ENCODE results near the gene ZNF442. TPM values are rescaled to one million over a fixed set of nuclear protein-coding genes. Genes with fewer than 3 reads are reported as not detected.

The ZNF442 gene
- total and polyA plus RNA-seq, 2 donors (not counting 1 experiment from before 2014, with no cell fraction given) = 0.81 to 5.1 TPM

- no peak for TF ChIP-seq CTCF (conservative IDR thresholded peaks at IDR 0.05 in 1 of 2, IDR thresholded peaks at IDR 0.05 in 1 of 2; ENCODE audit: low read depth in 1 of 2, low read length in 2 of 2)
- no peak for TF ChIP-seq EZH2 (IDR thresholded peaks at IDR 0.05; ENCODE audit: low read length, missing control alignments)
- Histone ChIP-seq H3K9ac (ENCODE audit: insufficient read depth, low read length) (no peak overlapping the region), H3K27me3 (ENCODE audit: control insufficient read depth, insufficient read depth, low read length) (no peaks in the 10 kb centered on the region), H3K4me2 (ENCODE audit: extremely low read depth, insufficient read depth, low read length) (no peak overlapping the region), H3K79me2 (ENCODE audit: control insufficient read depth, insufficient read depth, low read length) (no peaks in the 10 kb centered on the region), H4K20me1 (ENCODE audit: control insufficient read depth, extremely low read depth, insufficient read depth, low read length) (no peaks in the 10 kb centered on the region), H2AFZ (ENCODE audit: low read length) (no peak overlapping the region), H3K4me3 (replicated peaks in 1 of 4; ENCODE audit: control extremely low read depth in 1 of 4, insufficient read depth in 1 of 4, low read depth in 3 of 4, low read length in 4 of 4) (no peak overlapping the region), H3K4me1 (ENCODE audit: control insufficient read depth, extremely low read depth, insufficient read depth, low read length) (no peaks in the 10 kb centered on the region), H3K36me3 (ENCODE audit: control insufficient read depth, insufficient read depth, low read length) (no peaks in the 10 kb centered on the region), H3K27ac (ENCODE audit: insufficient read depth, low read length) (no peak overlapping the region), H3K9me3 (ENCODE audit: control insufficient read depth, insufficient read depth, low read depth, low read length) (no peaks in the 10 kb centered on the region)
- no peak for DNase-seq (ENCODE audit: low read depth in 2 of 2)
Observed at GRCh38 chr19:12345197-12345596, 20.3 kb downstream of the ZNF442 start.

- H3K27me3 ChIP-seq (ENCODE audit: control insufficient read depth, insufficient read depth, low read length) = no peaks in the 10 kb centered on the region
- DNase-seq (ENCODE audit: low read depth in 2 of 2) = peak; percentile 87 to 91
- peak within 1 kb of the TSS; percentile 96 for H3K4me2 ChIP-seq (ENCODE audit: extremely low read depth, insufficient read depth, low read length)
- H2AFZ ChIP-seq (ENCODE audit: low read length) = peak within 1 kb of the TSS; percentile 99
- no peaks in the 10 kb centered on the region for H3K79me2 ChIP-seq (ENCODE audit: control insufficient read depth, insufficient read depth, low read length)
- H3K4me3 ChIP-seq (replicated peaks in 1 of 4; ENCODE audit: control extremely low read depth in 1 of 4, insufficient read depth in 1 of 4, low read depth in 3 of 4, low read length in 4 of 4) = peak within 1 kb of the TSS; percentile 70 to 94 (median 83)
- no peak for TF ChIP-seq CTCF (conservative IDR thresholded peaks at IDR 0.05 in 1 of 2, IDR thresholded peaks at IDR 0.05 in 1 of 2; ENCODE audit: low read depth in 1 of 2, low read length in 2 of 2)
- peaks cover 6% of the 10 kb centered on the region for H3K4me1 ChIP-seq (ENCODE audit: control insufficient read depth, extremely low read depth, insufficient read depth, low read length)
- no peaks in the 10 kb centered on the region for H4K20me1 ChIP-seq (ENCODE audit: control insufficient read depth, extremely low read depth, insufficient read depth, low read length)
- H3K9ac ChIP-seq (ENCODE audit: insufficient read depth, low read length) = peak within 1 kb of the TSS; percentile 76
- H3K27ac ChIP-seq (ENCODE audit: insufficient read depth, low read length) = peak within 1 kb of the TSS; percentile 77
- H3K36me3 ChIP-seq (ENCODE audit: control insufficient read depth, insufficient read depth, low read length) = no peaks in the 10 kb centered on the region
- no peaks in the 10 kb centered on the region for H3K9me3 ChIP-seq (ENCODE audit: control insufficient read depth, insufficient read depth, low read depth, low read length)
Observed at GRCh38 chr19:12333162-12334159, 32.0 kb downstream of the ZNF442 start, which contains the start of gene ZNF563. Gene ZNF563, minus strand, starts transcription at chr19:12333633. Its CDS starts 151 bp downstream, at chr19:12333482.

GRCh38 chr19:12331211-12331941, 34.1 kb downstream of the ZNF442 start:
- H4K20me1 ChIP-seq (ENCODE audit: control insufficient read depth, extremely low read depth, insufficient read depth, low read length) = no peaks in the 10 kb centered on the region
- no peaks in the 10 kb centered on the region for H3K27me3 ChIP-seq (ENCODE audit: control insufficient read depth, insufficient read depth, low read length)
- H3K79me2 ChIP-seq (ENCODE audit: control insufficient read depth, insufficient read depth, low read length) = no peaks in the 10 kb centered on the region
- peaks cover 6% of the 10 kb centered on the region for H3K4me1 ChIP-seq (ENCODE audit: control insufficient read depth, extremely low read depth, insufficient read depth, low read length)
- no peaks in the 10 kb centered on the region for H3K36me3 ChIP-seq (ENCODE audit: control insufficient read depth, insufficient read depth, low read length)
- H3K9ac ChIP-seq (ENCODE audit: insufficient read depth, low read length) = no peak overlapping the region
- no peak overlapping the region for H2AFZ ChIP-seq (ENCODE audit: low read length)
- TF ChIP-seq EZH2 (IDR thresholded peaks at IDR 0.05; ENCODE audit: low read length, missing control alignments) (no peak), CTCF (conservative IDR thresholded peaks at IDR 0.05 in 1 of 2, IDR thresholded peaks at IDR 0.05 in 1 of 2; ENCODE audit: low read depth in 1 of 2, low read length in 2 of 2) (no peak)
- no peak overlapping the region for H3K4me2 ChIP-seq (ENCODE audit: extremely low read depth, insufficient read depth, low read length)
- H3K4me3 ChIP-seq (replicated peaks in 1 of 4; ENCODE audit: control extremely low read depth in 1 of 4, insufficient read depth in 1 of 4, low read depth in 3 of 4, low read length in 4 of 4) = no peak overlapping the region
- H3K9me3 ChIP-seq (ENCODE audit: control insufficient read depth, insufficient read depth, low read depth, low read length) = no peaks in the 10 kb centered on the region
- no peak for DNase-seq (ENCODE audit: low read depth in 2 of 2)
- no peak overlapping the region for H3K27ac ChIP-seq (ENCODE audit: insufficient read depth, low read length)

Measured in fibroblast of lung (primary cell).